Suprapubic skin (tissue), 3 donors: ENCODE measurements around the gene MYO9B.

Experiments used
- CTCF ChIP-seq, 2 donors: fragments of 200-600 bp in 1 of 2; fragments of 450-650 bp in 1 of 2; sonication (generic) in 1 of 2; IDR thresholded peaks; one replicate each; pipeline ENCODE4 v1.5.1; 2016 to 2019; ENCODE audit warnings: antibody characterized with exemption in 2 of 2, mild to moderate bottlenecking in 1 of 2, moderate library complexity in 1 of 2
- POLR2A ChIP-seq, 2 donors: fragments of 450-650 bp; IDR thresholded peaks; one replicate each; pipeline ENCODE4 v1.6.1; 2017; ENCODE audit warnings: antibody characterized with exemption in 2 of 2, mild to moderate bottlenecking in 2 of 2, moderate library complexity in 2 of 2

- peak in 1 of 2 donors; percentile 36 for TF ChIP-seq CTCF (IDR thresholded peaks at IDR 0.05)
- no peak for TF ChIP-seq POLR2A (IDR thresholded peaks at IDR 0.05)
Measured at GRCh38 chr19:17103177-17103576, 27.6 kb downstream of the MYO9B start.
